IMR-90 (cell line): Measurements from ENCODE around the gene FXYD1. TPM values are rescaled to one million over a fixed set of nuclear protein-coding genes. Genes with fewer than 3 reads are reported as not detected.

Experiments
- ATAC-seq: fragments of 200-7000 bp; cut with Tn5 transposase; 2 replicates; pipeline ENCODE4 v1.9.1; 2020; ENCODE audit warnings: low read depth, mild to moderate bottlenecking, moderate library complexity
- BruUV-seq: library from RNA; stranded (reverse); fragments of 400-500 nt; replicated peaks from 2 replicates; lab custom pipeline; 2021; lab: Mats Ljungman, UMichigan
- CTCF ChIA-PET: fragments of 300-600 bp; formaldehyde crosslinking; extraction: SDS; loops from one replicate; lab custom pipeline; 2021; ENCODE audit warnings: antibody characterized with exemption; lab: Yijun Ruan, JAX
- POLR2A ChIA-PET: fragments of 300-600 bp; sonication (Branson Sonifier 250); formaldehyde crosslinking; loops from one replicate; lab custom pipeline; 2022; ENCODE audit warnings: antibody characterized with exemption; ENCODE audit not compliant: unreplicated experiment; lab: Charles Lee
- DNase-seq: peaks from one replicate; pipeline ENCODE4 v3.0.0; 2013
- H2AFZ ChIP-seq: replicated peaks from 2 replicates; pipeline ENCODE3; 2013; ENCODE audit warnings: low read length, mild to moderate bottlenecking; ENCODE audit not compliant: poor library complexity
- H2AK5ac ChIP-seq: 2 replicates; pipeline ENCODE4 v1.6.1; 2013; ENCODE audit warnings: low read depth, low read length, inconsistent platforms
- H2AK9ac ChIP-seq: replicated peaks from 2 replicates; pipeline ENCODE3; 2013; ENCODE audit warnings: mild to moderate bottlenecking, low read depth, low read length, moderate library complexity; ENCODE audit not compliant: poor library complexity
- H2BK120ac ChIP-seq: 2 replicates; pipeline ENCODE4 v1.6.1; 2013; ENCODE audit warnings: low read depth, low read length, inconsistent platforms
- H2BK15ac ChIP-seq: 3 replicates; pipeline ENCODE4 v1.6.1; 2013; ENCODE audit warnings: low read depth, low read length, inconsistent platforms
- H2BK20ac ChIP-seq: 2 replicates; pipeline ENCODE4 v1.6.1; 2013; ENCODE audit warnings: low read depth, mild to moderate bottlenecking, inconsistent platforms, low read length, moderate library complexity
- H2BK5ac ChIP-seq: 2 replicates; pipeline ENCODE4 v1.6.1; 2013; ENCODE audit warnings: mild to moderate bottlenecking, low read depth, low read length, inconsistent platforms; ENCODE audit not compliant: poor library complexity, severe bottlenecking
- H3K14ac ChIP-seq: replicated peaks from 2 replicates; pipeline ENCODE4 v1.6.1; 2013; ENCODE audit warnings: low read depth, low read length, inconsistent platforms
- H3K18ac ChIP-seq: 2 replicates; pipeline ENCODE4 v1.6.1; 2013; ENCODE audit warnings: low read depth, low read length, control low read depth
- H3K23ac ChIP-seq: 2 replicates; pipeline ENCODE4 v1.6.1; 2013; ENCODE audit warnings: low read depth, low read length, inconsistent platforms
- H3K27ac ChIP-seq: 2 replicates; pipeline ENCODE4 v1.5.1; 2013; ENCODE audit warnings: mild to moderate bottlenecking, control low read depth, low read length; ENCODE audit not compliant: insufficient read depth
- H3K27me3 ChIP-seq: 2 replicates; pipeline ENCODE4 v1.6.1; 2013; ENCODE audit warnings: low read length; ENCODE audit not compliant: control insufficient read depth, insufficient read depth
- H3K36me3 ChIP-seq: 2 replicates; pipeline ENCODE4 v1.6.1; 2013; ENCODE audit warnings: low read length, mixed read lengths; ENCODE audit not compliant: control insufficient read depth, insufficient read depth
- H3K4ac ChIP-seq: 2 replicates; pipeline ENCODE4 v1.6.1; 2013; ENCODE audit warnings: low read depth, low read length, inconsistent platforms
- H3K4me1 ChIP-seq: 2 replicates; pipeline ENCODE4 v1.6.1; 2013; ENCODE audit warnings: low read length, mixed read lengths; ENCODE audit not compliant: control insufficient read depth, insufficient read depth
- H3K4me2 ChIP-seq: 2 replicates; pipeline ENCODE4 v1.6.1; 2013; ENCODE audit warnings: low read depth, mild to moderate bottlenecking, control low read depth, low read length, moderate library complexity
- H3K4me3 ChIP-seq: 2 replicates; pipeline ENCODE4 v1.5.1; 2013; ENCODE audit warnings: low read depth, mild to moderate bottlenecking, control low read depth, low read length, moderate library complexity; ENCODE audit not compliant: insufficient read depth
- H3K56ac ChIP-seq: 2 replicates; pipeline ENCODE4 v1.6.1; 2013; ENCODE audit warnings: low read length, inconsistent platforms; ENCODE audit not compliant: insufficient read depth; ENCODE audit errors: extremely low read depth
- H3K79me1 ChIP-seq, 2 experiments: 2 replicates each; pipeline ENCODE4 v1.6.1; 2013; ENCODE audit warnings: low read length in 2 of 2, inconsistent platforms in 1 of 2, low read depth in 1 of 2
- H3K9ac ChIP-seq: 2 replicates; pipeline ENCODE4 v1.6.1; 2013; ENCODE audit warnings: low read depth, low read length, control low read depth
- H3K9me1 ChIP-seq: 2 replicates; pipeline ENCODE4 v1.6.1; 2013; ENCODE audit warnings: low read length, inconsistent platforms; ENCODE audit not compliant: insufficient read depth
- H3K9me3 ChIP-seq: 2 replicates; pipeline ENCODE4 v1.6.1; 2013; ENCODE audit warnings: low read length; ENCODE audit not compliant: control insufficient read depth, insufficient read depth
- H4K20me1 ChIP-seq: 2 replicates; pipeline ENCODE4 v1.6.1; 2013; ENCODE audit warnings: low read length, inconsistent platforms; ENCODE audit not compliant: insufficient read depth
- H4K5ac ChIP-seq: 2 replicates; pipeline ENCODE4 v1.6.1; 2013; ENCODE audit warnings: mild to moderate bottlenecking, low read depth, low read length, control low read depth
- H4K8ac ChIP-seq, 2 experiments: 2 replicates each; pipeline ENCODE4 v1.6.1; 2013; ENCODE audit warnings: low read depth in 2 of 2, low read length in 2 of 2, control low read depth in 1 of 2, inconsistent platforms in 1 of 2
- H4K91ac ChIP-seq: 2 replicates; pipeline ENCODE4 v1.6.1; 2013; ENCODE audit warnings: low read depth, low read length, inconsistent platforms; ENCODE audit not compliant: insufficient read depth
- BHLHE40 ChIP-seq: fragments of 150-350 bp; IDR thresholded peaks from 2 replicates; pipeline ENCODE4 v1.6.1; 2016; ENCODE audit warnings: mild to moderate bottlenecking, low read depth, low read length
- CEBPB ChIP-seq: IDR thresholded peaks from 2 replicates; pipeline ENCODE4 v1.6.1; 2012; ENCODE audit warnings: low read depth, low read length, improper control_type of control experiment
- CHD1 ChIP-seq: IDR thresholded peaks from 2 replicates; pipeline ENCODE4 v1.6.1; 2012; ENCODE audit warnings: low read depth, low read length, improper control_type of control experiment
- CTCF ChIP-seq: conservative IDR thresholded peaks from 2 replicates; pipeline ENCODE4 v1.5.1; 2012; ENCODE audit warnings: mild to moderate bottlenecking, low read depth, low read length, improper control_type of control experiment
- FOS ChIP-seq: fragments of 150-350 bp; IDR thresholded peaks from 2 replicates; pipeline ENCODE4 v1.6.1; 2016; ENCODE audit warnings: low read depth, low read length
- MAFK ChIP-seq: IDR thresholded peaks from 2 replicates; pipeline ENCODE4 v1.6.1; 2012; ENCODE audit warnings: low read depth, low read length, improper control_type of control experiment
- MXI1 ChIP-seq: IDR thresholded peaks from 2 replicates; pipeline ENCODE4 v1.6.1; 2012; ENCODE audit warnings: low read depth, mild to moderate bottlenecking, low read length, moderate library complexity, borderline replicate concordance
- NFE2L2 ChIP-seq: fragments of 150-350 bp; IDR thresholded peaks from 2 replicates; pipeline ENCODE4 v1.6.1; 2016; ENCODE audit warnings: low read depth, mild to moderate bottlenecking, low read length
- POLR2A ChIP-seq: IDR thresholded peaks from 2 replicates; pipeline ENCODE4 v1.6.1; 2012; ENCODE audit warnings: mild to moderate bottlenecking, low read depth, low read length
- RAD21 ChIP-seq: IDR thresholded peaks from 2 replicates; pipeline ENCODE4 v1.6.1; 2012; ENCODE audit warnings: low read length, improper control_type of control experiment
- RCOR1 ChIP-seq: IDR thresholded peaks from 2 replicates; pipeline ENCODE4 v1.6.1; 2012; ENCODE audit warnings: mild to moderate bottlenecking, low read length, improper control_type of control experiment; ENCODE audit not compliant: insufficient replicate concordance
- SMC3 ChIP-seq: fragments of 150-350 bp; IDR thresholded peaks from 2 replicates; pipeline ENCODE4 v1.6.1; 2016; ENCODE audit warnings: low read depth, mild to moderate bottlenecking, antibody characterized with exemption, low read length, moderate library complexity
- USF2 ChIP-seq: fragments of 150-350 bp; IDR thresholded peaks from 2 replicates; pipeline ENCODE4 v1.6.1; 2017; ENCODE audit warnings: mild to moderate bottlenecking, antibody characterized with exemption, low read length, low read depth
- WGBS, 2 experiments: methylation state at CpG; one replicate each; pipeline versions ENCODE4 v1.1.5 to v1.1.7; 2013; ENCODE audit warnings: missing lambda C conversion rate in 2 of 2; ENCODE audit not compliant: insufficient read length in 1 of 2; ENCODE audit errors: extremely low coverage in 2 of 2; 5-methylcytosine and 5-hydroxymethylcytosine counted together
- dilution Hi-C: fragments of 300-500 bp; cut with HindIII; formaldehyde crosslinking; loops from one replicate; pipeline ENCODE4 v1.14.3; 2018; ENCODE audit warnings: low sequenced_read_pairs; ENCODE audit not compliant: unreplicated experiment
- in situ Hi-C: fragments of 300-500 bp; cut with MboI; formaldehyde crosslinking; loops from 3 replicates; pipeline ENCODE4 v1.14.3; 2019; ENCODE audit warnings: low sequenced_read_pairs, inconsistent platforms, mixed read lengths
- intact Hi-C: fragments of 100-400 bp; cut with micrococcal nuclease; formaldehyde crosslinking; loops from 2 replicates; pipeline ENCODE4 v1.10.0; 2022
- polyA plus RNA-seq, 3 experiments: library from polyadenylated mRNA; depleted of rRNA; stranded (reverse); fragments of >200 nt; gene quantifications; 2 replicates each; pipeline ENCODE4 v1.2.3, GENCODE V29; 2012; ENCODE audit warnings: low replicate concordance in 1 of 3
- total RNA-seq: library from RNA; depleted of rRNA; stranded (reverse); fragments of >200 nt; gene quantifications from 2 replicates; pipeline ENCODE4 v1.2.3, GENCODE V29; 2012
- TF ChIP-seq, protein P1 (sequence below): fragments of 150-350 bp; IDR thresholded peaks from 2 replicates; pipeline ENCODE4 v1.6.1; 2016; ENCODE audit warnings: low read depth, mild to moderate bottlenecking, low read length, moderate library complexity, borderline replicate concordance

The FXYD1 gene
- total and polyA plus RNA-seq, 2 of the 4 experiments (the other 2 are of a cell fraction): 0.18 to 3.9 TPM

GRCh38 chr19:35184884-35185283, 46.3 kb downstream of the FXYD1 start:
- Histone ChIP-seq H4K91ac (no peak overlapping the region), H3K4ac (no peak overlapping the region), H3K23ac (no peak overlapping the region), H2AK9ac (no peak overlapping the region), H4K8ac (no peak overlapping the region), H3K4me2 (no peak overlapping the region), H3K9ac (no peak overlapping the region), H2AK5ac (no peak overlapping the region), H3K14ac (no peak overlapping the region), H2BK5ac (no peak overlapping the region), H2AFZ (no peak overlapping the region), H2BK20ac (no peak overlapping the region), H4K5ac (no peak overlapping the region), H3K4me3 (no peak overlapping the region), H2BK15ac (no peak overlapping the region), H3K27ac (no peak overlapping the region), H4K20me1 (no peaks in the 10 kb centered on the region), H3K79me1 (no peaks in the 10 kb centered on the region), H3K18ac (no peak overlapping the region), H3K56ac (no peak overlapping the region), H3K9me3 (no peaks in the 10 kb centered on the region), H3K9me1 (no peaks in the 10 kb centered on the region), H2BK120ac (no peak overlapping the region), H3K27me3 (no peaks in the 10 kb centered on the region), H3K4me1 (no peaks in the 10 kb centered on the region), H3K36me3 (no peaks in the 10 kb centered on the region)
- ChIA-PET CTCF (interaction anchor here (0.6 kb wide), 1 partner anchor 14 kb away, joined by 3 read pairs; no protein-coding TSS in a partner anchor), POLR2A (no interaction called here)
- intact Hi-C loops: no loop called here
- TF ChIP-seq SMC3 (no peak), MAFK (no peak), RAD21 (no peak), POLR2A (no peak), CEBPB (no peak), FOS (no peak), CHD1 (no peak), MXI1 (no peak), USF2 (no peak), CTCF (no peak), BHLHE40 (no peak), NFE2L2 (no peak), RCOR1 (no peak)
- TF ChIP-seq, protein P1, sequence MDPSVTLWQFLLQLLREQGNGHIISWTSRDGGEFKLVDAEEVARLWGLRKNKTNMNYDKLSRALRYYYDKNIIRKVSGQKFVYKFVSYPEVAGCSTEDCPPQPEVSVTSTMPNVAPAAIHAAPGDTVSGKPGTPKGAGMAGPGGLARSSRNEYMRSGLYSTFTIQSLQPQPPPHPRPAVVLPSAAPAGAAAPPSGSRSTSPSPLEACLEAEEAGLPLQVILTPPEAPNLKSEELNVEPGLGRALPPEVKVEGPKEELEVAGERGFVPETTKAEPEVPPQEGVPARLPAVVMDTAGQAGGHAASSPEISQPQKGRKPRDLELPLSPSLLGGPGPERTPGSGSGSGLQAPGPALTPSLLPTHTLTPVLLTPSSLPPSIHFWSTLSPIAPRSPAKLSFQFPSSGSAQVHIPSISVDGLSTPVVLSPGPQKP: no peak
- DNase-seq (no peak), ATAC-seq (no peak)
- no TSS peak for BruUV-seq
- in situ Hi-C loops: no loop called here
- WGBS, 2 experiments: no CpG with 5 or more reads among the region's 2 CpGs
- dilution Hi-C loops: no loop called here
